HEK293T (cell line): Measurements from ENCODE around the gene ABLIM2.
A peak's percentile ranks its signal among the peaks of the same experiment; 100 is the strongest.

Source experiments
- CTCF ChIA-PET: fragments of 350-600 bp; formaldehyde crosslinking; extraction: SDS; loops from one replicate; lab custom pipeline; 2021; ENCODE audit warnings: antibody characterized with exemption, inconsistent platforms; lab: Yijun Ruan, JAX
- POLR2A ChIA-PET: fragments of 350-600 bp; formaldehyde crosslinking; extraction: SDS; loops from one replicate; lab custom pipeline; 2020; ENCODE audit warnings: antibody characterized with exemption, inconsistent platforms; lab: Yijun Ruan, JAX
- DNase-seq: peaks from one replicate; pipeline ENCODE4 v3.0.0; 2012; ENCODE audit warnings: mixed read lengths; ENCODE audit errors: extremely low spot score
- ARNT ChIP-seq: fragments of 450-650 bp; IDR thresholded peaks from 2 replicates; pipeline ENCODE4 v1.6.1; 2017; ENCODE audit warnings: mild to moderate bottlenecking
- BHLHE40 ChIP-seq: fragments of 450-650 bp; IDR thresholded peaks from 2 replicates; pipeline ENCODE4 v1.6.1; 2016; ENCODE audit warnings: mild to moderate bottlenecking, moderate library complexity, borderline replicate concordance
- CTBP1 ChIP-seq: fragments of 450-650 bp; IDR thresholded peaks from 2 replicates; pipeline ENCODE4 v1.6.1; 2016; ENCODE audit warnings: borderline replicate concordance
- ELF4 ChIP-seq: fragments of 450-650 bp; IDR thresholded peaks from 2 replicates; pipeline ENCODE4 v1.6.1; 2017; ENCODE audit warnings: antibody characterized with exemption
- FOXA1 ChIP-seq: fragments of 450-650 bp; IDR thresholded peaks from 2 replicates; pipeline ENCODE4 v1.6.1; 2016; ENCODE audit warnings: mild to moderate bottlenecking
- FOXK2 ChIP-seq: fragments of 450-650 bp; IDR thresholded peaks from 2 replicates; pipeline ENCODE4 v1.6.1; 2016; ENCODE audit warnings: mild to moderate bottlenecking
- FOXM1 ChIP-seq: fragments of 450-650 bp; IDR thresholded peaks from 2 replicates; pipeline ENCODE4 v1.6.1; 2017; ENCODE audit warnings: mild to moderate bottlenecking, borderline replicate concordance
- HDGF ChIP-seq: fragments of 450-650 bp; IDR thresholded peaks from 2 replicates; pipeline ENCODE4 v1.6.1; 2017; ENCODE audit warnings: antibody characterized with exemption, borderline replicate concordance
- L3MBTL2 ChIP-seq: fragments of 450-650 bp; conservative IDR thresholded peaks from 2 replicates; pipeline ENCODE4 v1.6.1; 2016; ENCODE audit warnings: mild to moderate bottlenecking
- LEF1 ChIP-seq: fragments of 450-650 bp; IDR thresholded peaks from 2 replicates; pipeline ENCODE4 v1.6.1; 2017; ENCODE audit warnings: mild to moderate bottlenecking, borderline replicate concordance
- NFRKB ChIP-seq: fragments of 450-650 bp; IDR thresholded peaks from 2 replicates; pipeline ENCODE4 v1.6.1; 2016; ENCODE audit warnings: mild to moderate bottlenecking, moderate library complexity
- PKNOX1 ChIP-seq: fragments of 450-650 bp; IDR thresholded peaks from 2 replicates; pipeline ENCODE4 v1.6.1; 2016
- SP1 ChIP-seq: fragments of 450-650 bp; IDR thresholded peaks from 2 replicates; pipeline ENCODE4 v1.6.1; 2017
- SUZ12 ChIP-seq: fragments of 450-650 bp; IDR thresholded peaks from 2 replicates; pipeline ENCODE4 v1.6.1; 2016; ENCODE audit warnings: mild to moderate bottlenecking
- TARDBP ChIP-seq: fragments of 450-650 bp; IDR thresholded peaks from 2 replicates; pipeline ENCODE4 v1.6.1; 2016
- ZNF384 ChIP-seq: fragments of 450-650 bp; IDR thresholded peaks from 2 replicates; pipeline ENCODE4 v1.6.1; 2016

ABLIM2 gene

GRCh38 chr4:8081621-8082516, 76.7 kb downstream of the ABLIM2 start:
- ChIA-PET CTCF (no interaction called here), POLR2A (no interaction called here)
- DNase-seq, result no peak
- TF ChIP-seq FOXA1 (no peak), SUZ12 (no peak), HDGF (no peak), BHLHE40 (no peak), PKNOX1 (no peak), L3MBTL2 (no peak), NFRKB (no peak), TARDBP (no peak), ARNT (no peak), ZNF384 (no peak), CTBP1 (no peak), FOXM1 (no peak), SP1 (no peak), FOXK2 (no peak), LEF1 (no peak), ELF4 (no peak)

- no peak for DNase-seq
- POLR2A ChIA-PET, result no interaction called here
- CTCF ChIA-PET, result interaction anchor here (0.7 kb wide), 1 partner anchor 13 kb away, joined by 4 read pairs; no protein-coding TSS in a partner anchor
- TF ChIP-seq PKNOX1 (no peak), ZNF384 (no peak), CTBP1 (no peak), TARDBP (no peak), LEF1 (no peak), FOXA1 (no peak), ARNT (no peak), ELF4 (no peak), HDGF (no peak), SUZ12 (no peak), BHLHE40 (no peak), FOXK2 (no peak), FOXM1 (no peak), L3MBTL2 (no peak), NFRKB (no peak), SP1 (no peak)
Measured at GRCh38 chr4:8081171-8081570, 77.4 kb downstream of the ABLIM2 start.

GRCh38 chr4:8080754-8081065, 77.9 kb downstream of the ABLIM2 start:
- POLR2A ChIA-PET, result no interaction called here
- CTCF ChIA-PET, result interaction anchor here (0.7 kb wide), 1 partner anchor 13 kb away, joined by 4 read pairs; no protein-coding TSS in a partner anchor
- no peak for DNase-seq
- TF ChIP-seq SP1, result no peak
- TF ChIP-seq FOXK2, result no peak
- TF ChIP-seq NFRKB, result no peak
- TF ChIP-seq HDGF, result no peak
- TF ChIP-seq L3MBTL2, result no peak
- no peak for TF ChIP-seq TARDBP
- TF ChIP-seq ZNF384, result no peak
- TF ChIP-seq LEF1, result no peak

GRCh38 chr4:8079916-8080753, 78.5 kb downstream of the ABLIM2 start:
- ChIA-PET CTCF (interaction anchor here (0.7 kb wide), 1 partner anchor 14 kb away, joined by 4 read pairs; no protein-coding TSS in a partner anchor), POLR2A (no interaction called here)
- TF ChIP-seq LEF1 (no peak), ELF4 (no peak), CTBP1 (no peak), BHLHE40 (no peak), FOXK2 (no peak), PKNOX1 (no peak), FOXM1 (no peak), ARNT (no peak), TARDBP (no peak), L3MBTL2 (no peak), SUZ12 (no peak), FOXA1 (no peak), ZNF384 (no peak), HDGF (no peak), SP1 (no peak), NFRKB (no peak)
- DNase-seq, result no peak

- no peak for TF ChIP-seq TARDBP
- TF ChIP-seq FOXA1, result no peak
- no peak for TF ChIP-seq HDGF
- TF ChIP-seq ELF4, result no peak
- ChIA-PET POLR2A (no interaction called here), CTCF (no interaction called here)
- peak; percentile 22 for DNase-seq
Measured at GRCh38 chr4:8079031-8079885, 79.4 kb downstream of the ABLIM2 start.
